ENCODE measurements around the gene TSPAN16.
A peak's percentile ranks its signal among the peaks of the same experiment; 100 is the strongest.

TSPAN16 gene

GRCh38 chr19:11295665-11296245, at the start of gene TSPAN16:
Gene TSPAN16 (plus strand): TSS chr19:11296160. CDS start chr19:11296298, 138 bp downstream.
- DNase-seq (ENCODE audit: low spot score) = no peak

- DNase-seq (ENCODE audit: low spot score) = no peak
Measured at GRCh38 chr19:11246941-11247340, 49.0 kb upstream of the TSPAN16 start.

GRCh38 chr19:11247391-11247790, 48.6 kb upstream of the TSPAN16 start:
- no peak for DNase-seq (ENCODE audit: low spot score)

GRCh38 chr19:11247934-11248333, 48.0 kb upstream of the TSPAN16 start:
- no peak for DNase-seq (ENCODE audit: low spot score)

- no peak for DNase-seq (ENCODE audit: low spot score)
Measured at GRCh38 chr19:11248852-11249251, 47.1 kb upstream of the TSPAN16 start.

GRCh38 chr19:11251217-11251616, 44.7 kb upstream of the TSPAN16 start:
- no peak for DNase-seq (ENCODE audit: low spot score)

GRCh38 chr19:11251650-11252314, 44.2 kb upstream of the TSPAN16 start:
- no peak for DNase-seq (ENCODE audit: low spot score)

GRCh38 chr19:11252665-11253355, 43.1 kb upstream of the TSPAN16 start:
- DNase-seq (ENCODE audit: low spot score) = no peak

GRCh38 chr19:11254666-11255065, 41.3 kb upstream of the TSPAN16 start:
- no peak for DNase-seq (ENCODE audit: low spot score)

- peak; percentile 14 for DNase-seq (ENCODE audit: low spot score)
Measured at GRCh38 chr19:11256189-11256588, 39.8 kb upstream of the TSPAN16 start.

GRCh38 chr19:11257846-11258380, 38.0 kb upstream of the TSPAN16 start:
- DNase-seq (ENCODE audit: low spot score) = no peak

GRCh38 chr19:11260996-11261395, 35.0 kb upstream of the TSPAN16 start:
- DNase-seq (ENCODE audit: low spot score) = no peak

- DNase-seq (ENCODE audit: low spot score) = no peak
Measured at GRCh38 chr19:11261431-11261970, 34.5 kb upstream of the TSPAN16 start.

- peak; percentile 30 for DNase-seq (ENCODE audit: low spot score)
Measured at GRCh38 chr19:11261971-11262839, 33.8 kb upstream of the TSPAN16 start, which contains the start of gene DOCK6. Gene DOCK6 (minus strand): TSS chr19:11262524. CDS start chr19:11262440, 84 bp downstream.

GRCh38 chr19:11263726-11264125, 32.2 kb upstream of the TSPAN16 start:
- no peak for DNase-seq (ENCODE audit: low spot score)

- peak; percentile 84 for DNase-seq (ENCODE audit: low spot score)
Measured at GRCh38 chr19:11264452-11265176, 31.3 kb upstream of the TSPAN16 start.

- DNase-seq (ENCODE audit: low spot score) = no peak
Measured at GRCh38 chr19:11265177-11265784, 30.7 kb upstream of the TSPAN16 start.

- DNase-seq (ENCODE audit: low spot score) = peak; percentile 46
Measured at GRCh38 chr19:11265785-11266236, 30.1 kb upstream of the TSPAN16 start.

GRCh38 chr19:11267316-11268085, 28.5 kb upstream of the TSPAN16 start:
- DNase-seq (ENCODE audit: low spot score) = no peak

Measured in kidney tubule cell (primary cell).